ENCODE measurements around the gene HIF1AN.

The HIF1AN gene

GRCh38 chr10:100522945-100523344 lies 12.8 kb upstream of the HIF1AN start:
- no peaks in the 10 kb centered on the region; the same call in 1 of the 2 replicates for H3F3A ChIP-seq (ENCODE audit: insufficient read depth)
- H3K36me3 ChIP-seq (ENCODE audit: low read length): peaks cover 3% of the 10 kb centered on the region; the same call in 1 of the 2 replicates
- H3K4me3 ChIP-seq (ENCODE audit: insufficient read depth, low read length, poor library complexity, severe bottlenecking): no peak overlapping the region
- H3K9me3 ChIP-seq (ENCODE audit: insufficient read depth, low read length): no peaks in the 10 kb centered on the region
- no peaks in the 10 kb centered on the region for H4K20me1 ChIP-seq (ENCODE audit: low read depth, low read length)
- no peak overlapping the region for H3K9ac ChIP-seq (ENCODE audit: low read length)
- no peak for TF ChIP-seq CTCF (IDR thresholded peaks at IDR 0.05; ENCODE audit: insufficient read depth, low read length, poor library complexity, severe bottlenecking)
- TF ChIP-seq EZH2phosphoT487 (conservative IDR thresholded peaks at IDR 0.05; ENCODE audit: low read length): no peak
- H3K9me2 ChIP-seq (replicated peaks; ENCODE audit: insufficient read depth, low read length): no peaks in the 10 kb centered on the region
- H2AFZ ChIP-seq (ENCODE audit: low read depth, low read length, severe bottlenecking): no peak overlapping the region
- H3K27ac ChIP-seq (ENCODE audit: low read depth, low read length): no peak overlapping the region
- H3K27me3 ChIP-seq (ENCODE audit: low read length): no peaks in the 10 kb centered on the region
- H3K4me2 ChIP-seq (ENCODE audit: low read depth, low read length, poor library complexity, severe bottlenecking): no peak overlapping the region
- peaks cover under 1% of the 10 kb centered on the region; the same call in 1 of the 2 replicates for H3K79me2 ChIP-seq (ENCODE audit: insufficient read depth, low read length)

DNA sequence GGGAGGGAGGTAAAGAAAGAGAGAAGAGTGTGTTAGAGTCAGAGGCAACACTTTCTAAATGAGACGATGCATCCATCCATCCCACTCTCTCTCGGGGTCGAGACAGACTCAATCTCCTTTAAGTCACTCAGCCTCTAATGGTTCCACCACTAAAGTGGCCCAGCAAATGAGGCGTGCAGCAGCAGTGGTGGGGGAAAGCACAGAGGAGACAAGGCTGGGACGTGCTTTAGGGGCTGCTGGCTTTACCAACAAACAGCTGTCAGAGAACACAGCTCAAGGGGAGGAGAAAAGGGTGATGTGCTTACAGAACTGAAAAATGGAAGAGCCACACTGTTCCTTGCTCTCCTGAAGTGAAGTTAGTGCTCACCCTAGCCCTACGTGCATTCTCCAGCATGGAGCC lies 11.5 kb upstream of the HIF1AN start:
- Histone ChIP-seq H4K20me1 (ENCODE audit: low read depth, low read length) (no peaks in the 10 kb centered on the region), H3K27ac (ENCODE audit: low read depth, low read length) (no peak overlapping the region), H3K4me2 (ENCODE audit: low read depth, low read length, poor library complexity, severe bottlenecking) (no peak overlapping the region), H3F3A (ENCODE audit: insufficient read depth) (no peaks in the 10 kb centered on the region; the same call in 1 of the 2 replicates), H3K9me2 (replicated peaks; ENCODE audit: insufficient read depth, low read length) (no peaks in the 10 kb centered on the region), H3K79me2 (ENCODE audit: insufficient read depth, low read length) (peaks cover 13% of the 10 kb centered on the region), H3K27me3 (ENCODE audit: low read length) (no peaks in the 10 kb centered on the region), H3K9ac (ENCODE audit: low read length) (no peak overlapping the region), H2AFZ (ENCODE audit: low read depth, low read length, severe bottlenecking) (no peak overlapping the region), H3K9me3 (ENCODE audit: insufficient read depth, low read length) (no peaks in the 10 kb centered on the region), H3K36me3 (ENCODE audit: low read length) (peaks cover 3% of the 10 kb centered on the region; the same call in 1 of the 2 replicates), H3K4me3 (ENCODE audit: insufficient read depth, low read length, poor library complexity, severe bottlenecking) (no peak overlapping the region)
- no peak for TF ChIP-seq CTCF (IDR thresholded peaks at IDR 0.05; ENCODE audit: insufficient read depth, low read length, poor library complexity, severe bottlenecking)
- no peak for TF ChIP-seq EZH2phosphoT487 (conservative IDR thresholded peaks at IDR 0.05; ENCODE audit: low read length)

- Histone ChIP-seq H3K9ac (ENCODE audit: low read length) (no peak overlapping the region), H3K36me3 (ENCODE audit: low read length) (peaks cover 3% of the 10 kb centered on the region; the same call in 1 of the 2 replicates), H3F3A (ENCODE audit: insufficient read depth) (no peaks in the 10 kb centered on the region; the same call in 1 of the 2 replicates), H3K27ac (ENCODE audit: low read depth, low read length) (no peak overlapping the region), H3K27me3 (ENCODE audit: low read length) (no peaks in the 10 kb centered on the region), H3K9me3 (ENCODE audit: insufficient read depth, low read length) (no peaks in the 10 kb centered on the region), H3K4me3 (ENCODE audit: insufficient read depth, low read length, poor library complexity, severe bottlenecking) (no peak overlapping the region), H3K4me2 (ENCODE audit: low read depth, low read length, poor library complexity, severe bottlenecking) (no peak overlapping the region), H4K20me1 (ENCODE audit: low read depth, low read length) (no peaks in the 10 kb centered on the region), H3K79me2 (ENCODE audit: insufficient read depth, low read length) (peaks cover 17% of the 10 kb centered on the region), H3K9me2 (replicated peaks; ENCODE audit: insufficient read depth, low read length) (no peaks in the 10 kb centered on the region), H2AFZ (ENCODE audit: low read depth, low read length, severe bottlenecking) (no peak overlapping the region)
- TF ChIP-seq EZH2phosphoT487 (conservative IDR thresholded peaks at IDR 0.05; ENCODE audit: low read length): no peak
- TF ChIP-seq CTCF (IDR thresholded peaks at IDR 0.05; ENCODE audit: insufficient read depth, low read length, poor library complexity, severe bottlenecking): no peak
Measured at GRCh38 chr10:100524638-100525037, 11.1 kb upstream of the HIF1AN start.

Measured in SU-DHL-6 (cell line).